HG03108 (cell line): ENCODE measurements around the gene C3orf52.

ENCODE experiments used
- ATAC-seq: cut with Tn5 transposase; IDR thresholded peaks from one replicate; pipeline ENCODE4 v1.9.1; 2021; ENCODE audit warnings: moderate library complexity; ENCODE audit not compliant: unreplicated experiment

Gene C3orf52

GRCh38 chr3:112117841-112118571, 31.8 kb downstream of the C3orf52 start:
- ATAC-seq = no peak

- ATAC-seq = no peak
These were observed 34.0 kb downstream of the C3orf52 start for GRCh38 chr3:112119962-112120836.

- ATAC-seq = no peak
These were observed 35.7 kb downstream of the C3orf52 start for GRCh38 chr3:112121577-112122547.

- ATAC-seq = no peak
These were observed 36.7 kb downstream of the C3orf52 start for GRCh38 chr3:112122870-112123269.

- ATAC-seq = peak; percentile 25
These were observed 37.4 kb downstream of the C3orf52 start for GRCh38 chr3:112123548-112123947.

- no peak for ATAC-seq
These were observed 38.9 kb downstream of the C3orf52 start for GRCh38 chr3:112124907-112125607.

- ATAC-seq = no peak
These were observed 40.3 kb downstream of the C3orf52 start for GRCh38 chr3:112126511-112126911.

- ATAC-seq = no peak
These were observed 41.6 kb downstream of the C3orf52 start for GRCh38 chr3:112127522-112128494.

GRCh38 chr3:112128843-112129727, 42.9 kb downstream of the C3orf52 start:
- ATAC-seq = peak; percentile 38

GRCh38 chr3:112129925-112130637, 43.9 kb downstream of the C3orf52 start:
- no peak for ATAC-seq

GRCh38 chr3:112130638-112130993, 44.4 kb downstream of the C3orf52 start:
- ATAC-seq = no peak

- no peak for ATAC-seq
These were observed 44.9 kb downstream of the C3orf52 start for GRCh38 chr3:112131111-112131510.

GRCh38 chr3:112132088-112132487, 45.9 kb downstream of the C3orf52 start:
- no peak for ATAC-seq

GRCh38 chr3:112132554-112132953, 46.4 kb downstream of the C3orf52 start:
- ATAC-seq = no peak

GRCh38 chr3:112132975-112133448, 46.8 kb downstream of the C3orf52 start, which contains the start of gene GCSAM:
TSS of gene GCSAM (minus strand) at chr3:112133248. CDS start at chr3:112133120, 128 bp downstream.
- peak; percentile 68 for ATAC-seq

GRCh38 chr3:112133626-112134334, 47.6 kb downstream of the C3orf52 start:
- ATAC-seq = no peak
